Measurements from ENCODE around the gene MAMSTR.

- TF ChIP-seq POLR2A (IDR thresholded peaks at IDR 0.05; ENCODE audit: low read depth, low read length) (no peak), TAF1 (IDR thresholded peaks at IDR 0.05; ENCODE audit: borderline replicate concordance, low read depth, low read length) (no peak)
These were observed 38.4 kb downstream of the MAMSTR start for GRCh38 chr19:48681127-48681470.
